Panc1 (cell line): Measurements from ENCODE around the gene RNF38. TPM values are rescaled to one million over a fixed set of nuclear protein-coding genes. Genes with fewer than 3 reads are reported as not detected.

Experiments used
- ATAC-seq: fragments of 200-7000 bp; cut with Tn5 transposase; 2 replicates; pipeline ENCODE4 v1.9.1; 2020; ENCODE audit warnings: mild to moderate bottlenecking, moderate library complexity
- BruUV-seq: library from RNA; stranded (reverse); fragments of 400-500 nt; replicated peaks from 2 replicates; lab custom pipeline; 2021; lab: Mats Ljungman, UMichigan
- CTCF ChIA-PET: fragments of 300-600 bp; sonication (Branson Sonifier 250); formaldehyde crosslinking; loops from one replicate; lab custom pipeline; 2022; ENCODE audit warnings: antibody characterized with exemption; lab: Charles Lee
- POLR2A ChIA-PET: fragments of 300-600 bp; sonication (Branson Sonifier 250); formaldehyde crosslinking; loops from one replicate; lab custom pipeline; 2022; ENCODE audit warnings: antibody characterized with exemption; lab: Charles Lee
- DNase-seq: peaks from one replicate; pipeline ENCODE4 v3.0.0-alpha.2; 2010; ENCODE audit warnings: low read depth, low spot score
- H3K27ac ChIP-seq: 2 replicates; pipeline ENCODE4 v1.5.1; 2011; ENCODE audit warnings: mild to moderate bottlenecking, low read length, inconsistent platforms
- H3K27me3 ChIP-seq: fragments of 200-500 bp; sonication (Bioruptor generic); 2 replicates; pipeline ENCODE4 v1.6.0; 2014; ENCODE audit warnings: low read length, inconsistent platforms; ENCODE audit not compliant: control insufficient read depth, insufficient read depth
- H3K36me3 ChIP-seq: fragments of 200-500 bp; sonication (Bioruptor generic); 2 replicates; pipeline ENCODE4 v1.5.1; 2014; ENCODE audit warnings: inconsistent platforms, mild to moderate bottlenecking, low read length, moderate library complexity; ENCODE audit not compliant: control insufficient read depth, insufficient read depth
- H3K4me1 ChIP-seq: 2 replicates; pipeline ENCODE4 v1.5.1; 2011; ENCODE audit warnings: inconsistent platforms, mild to moderate bottlenecking, low read length, moderate library complexity; ENCODE audit not compliant: control insufficient read depth, insufficient read depth
- H3K4me3 ChIP-seq, 2 experiments: 2 replicates each; pipeline ENCODE4 v1.5.1; 2011 to 2012; ENCODE audit warnings: low read depth in 2 of 2, low read length in 2 of 2, mild to moderate bottlenecking in 2 of 2, inconsistent platforms in 1 of 2, moderate library complexity in 1 of 2
- H3K9me3 ChIP-seq: fragments of 200-500 bp; sonication (Bioruptor generic); 2 replicates; pipeline ENCODE4 v1.5.1; 2014; ENCODE audit warnings: low read depth, mild to moderate bottlenecking, inconsistent platforms, low read length, moderate library complexity; ENCODE audit not compliant: control insufficient read depth, insufficient read depth
- POLR2AphosphoS5 ChIP-seq: IDR thresholded peaks from 2 replicates; pipeline ENCODE4 v1.6.1; 2012; ENCODE audit warnings: mild to moderate bottlenecking, low read depth, low read length, moderate library complexity
- SIN3A ChIP-seq: IDR thresholded peaks from 2 replicates; pipeline ENCODE4 v1.6.1; 2012; ENCODE audit warnings: low read depth, mild to moderate bottlenecking, low read length, moderate library complexity, borderline replicate concordance; ENCODE audit not compliant: insufficient read depth
- TCF7L2 ChIP-seq: IDR thresholded peaks from 2 replicates; pipeline ENCODE4 v1.6.1; 2011; ENCODE audit warnings: mild to moderate bottlenecking, low read depth, low read length, inconsistent platforms
- in situ Hi-C: cut with HindIII; loops from 2 replicates; pipeline ENCODE4 v1.10.0; 2016; ENCODE audit warnings: low sequenced_read_pairs, low pct_unique_long_range_greater_than_20kb
- intact Hi-C: fragments of 100-400 bp; cut with micrococcal nuclease; formaldehyde crosslinking; loops from one replicate; pipeline ENCODE4 v1.10.0; 2022; ENCODE audit not compliant: unreplicated experiment
- total RNA-seq: library from RNA; stranded (reverse); gene quantifications from one replicate; pipeline ENCODE4 v1.2.1, GENCODE V29; 2021; ENCODE audit not compliant: unreplicated experiment
- TF ChIP-seq, protein P1 (sequence below), 2 experiments: IDR thresholded peaks; 2 replicates each; pipeline ENCODE4 v1.6.1; 2011 to 2012; ENCODE audit warnings: low read depth in 2 of 2, control low read depth in 1 of 2, low read length in 1 of 2, mild to moderate bottlenecking in 1 of 2, moderate library complexity in 1 of 2; ENCODE audit not compliant: insufficient read depth in 1 of 2
- TF ChIP-seq, protein P2 (sequence below): fragments of 450-650 bp; IDR thresholded peaks from 2 replicates; pipeline ENCODE4 v1.5.1; 2017; ENCODE audit warnings: mild to moderate bottlenecking

RNF38 gene
- total RNA-seq, 1 experiment from 2014 or later = 78.0 TPM

GRCh38 chr9:36288070-36288469 lies 112.0 kb downstream of the RNF38 start:
- ChIA-PET POLR2A (interaction anchor here (0.5 kb wide), 1 partner anchor 35 kb away, joined by 3 read pairs; no protein-coding TSS in a partner anchor), CTCF (no interaction called here)
- Histone ChIP-seq H3K36me3 (no peaks in the 10 kb centered on the region), H3K27ac (peak overlapping the region; percentile 3; the same call in 1 of the 2 replicates), H3K4me3 (no peak overlapping the region), H3K4me1 (0 out of 2 replicates have a peak, but pooled peaks cover 8% of the 10 kb centered on the region), H3K27me3 (no peaks in the 10 kb centered on the region), H3K9me3 (no peaks in the 10 kb centered on the region)
- in situ Hi-C loops (no loop called here), intact Hi-C loops (no loop called here)
- no peak for TF ChIP-seq POLR2AphosphoS5
- no peak for TF ChIP-seq SIN3A
- no peak for TF ChIP-seq TCF7L2
- TF ChIP-seq, protein P1, sequence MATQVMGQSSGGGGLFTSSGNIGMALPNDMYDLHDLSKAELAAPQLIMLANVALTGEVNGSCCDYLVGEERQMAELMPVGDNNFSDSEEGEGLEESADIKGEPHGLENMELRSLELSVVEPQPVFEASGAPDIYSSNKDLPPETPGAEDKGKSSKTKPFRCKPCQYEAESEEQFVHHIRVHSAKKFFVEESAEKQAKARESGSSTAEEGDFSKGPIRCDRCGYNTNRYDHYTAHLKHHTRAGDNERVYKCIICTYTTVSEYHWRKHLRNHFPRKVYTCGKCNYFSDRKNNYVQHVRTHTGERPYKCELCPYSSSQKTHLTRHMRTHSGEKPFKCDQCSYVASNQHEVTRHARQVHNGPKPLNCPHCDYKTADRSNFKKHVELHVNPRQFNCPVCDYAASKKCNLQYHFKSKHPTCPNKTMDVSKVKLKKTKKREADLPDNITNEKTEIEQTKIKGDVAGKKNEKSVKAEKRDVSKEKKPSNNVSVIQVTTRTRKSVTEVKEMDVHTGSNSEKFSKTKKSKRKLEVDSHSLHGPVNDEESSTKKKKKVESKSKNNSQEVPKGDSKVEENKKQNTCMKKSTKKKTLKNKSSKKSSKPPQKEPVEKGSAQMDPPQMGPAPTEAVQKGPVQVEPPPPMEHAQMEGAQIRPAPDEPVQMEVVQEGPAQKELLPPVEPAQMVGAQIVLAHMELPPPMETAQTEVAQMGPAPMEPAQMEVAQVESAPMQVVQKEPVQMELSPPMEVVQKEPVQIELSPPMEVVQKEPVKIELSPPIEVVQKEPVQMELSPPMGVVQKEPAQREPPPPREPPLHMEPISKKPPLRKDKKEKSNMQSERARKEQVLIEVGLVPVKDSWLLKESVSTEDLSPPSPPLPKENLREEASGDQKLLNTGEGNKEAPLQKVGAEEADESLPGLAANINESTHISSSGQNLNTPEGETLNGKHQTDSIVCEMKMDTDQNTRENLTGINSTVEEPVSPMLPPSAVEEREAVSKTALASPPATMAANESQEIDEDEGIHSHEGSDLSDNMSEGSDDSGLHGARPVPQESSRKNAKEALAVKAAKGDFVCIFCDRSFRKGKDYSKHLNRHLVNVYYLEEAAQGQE (IDR thresholded peaks at IDR 0.05; ENCODE audit: insufficient read depth in 1 of 2, low read depth in 2 of 2, low read length in 1 of 2) = no peak
- TF ChIP-seq, protein P2, sequence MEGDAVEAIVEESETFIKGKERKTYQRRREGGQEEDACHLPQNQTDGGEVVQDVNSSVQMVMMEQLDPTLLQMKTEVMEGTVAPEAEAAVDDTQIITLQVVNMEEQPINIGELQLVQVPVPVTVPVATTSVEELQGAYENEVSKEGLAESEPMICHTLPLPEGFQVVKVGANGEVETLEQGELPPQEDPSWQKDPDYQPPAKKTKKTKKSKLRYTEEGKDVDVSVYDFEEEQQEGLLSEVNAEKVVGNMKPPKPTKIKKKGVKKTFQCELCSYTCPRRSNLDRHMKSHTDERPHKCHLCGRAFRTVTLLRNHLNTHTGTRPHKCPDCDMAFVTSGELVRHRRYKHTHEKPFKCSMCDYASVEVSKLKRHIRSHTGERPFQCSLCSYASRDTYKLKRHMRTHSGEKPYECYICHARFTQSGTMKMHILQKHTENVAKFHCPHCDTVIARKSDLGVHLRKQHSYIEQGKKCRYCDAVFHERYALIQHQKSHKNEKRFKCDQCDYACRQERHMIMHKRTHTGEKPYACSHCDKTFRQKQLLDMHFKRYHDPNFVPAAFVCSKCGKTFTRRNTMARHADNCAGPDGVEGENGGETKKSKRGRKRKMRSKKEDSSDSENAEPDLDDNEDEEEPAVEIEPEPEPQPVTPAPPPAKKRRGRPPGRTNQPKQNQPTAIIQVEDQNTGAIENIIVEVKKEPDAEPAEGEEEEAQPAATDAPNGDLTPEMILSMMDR = no peak
- no peak for ATAC-seq
- no peak for DNase-seq
- BruUV-seq = no TSS peak

Other genes starting within 250 kb of the RNF38 start
- 0.13 TPM for gene CCIN, start 230.9 kb downstream of the RNF38 start, total RNA-seq
- gene CLTA, start 209.3 kb downstream of the RNF38 start, total RNA-seq = 760 TPM
- gene GNE, start 141.8 kb downstream of the RNF38 start, total RNA-seq = 107 TPM
- gene MELK, start 172.6 kb upstream of the RNF38 start, total RNA-seq = 112 TPM